T-helper 1 cell treated with Interleukin-12 subunit alpha and Interleukin-12 subunit beta and Interleukin-4 antibody, amounts not matched to agents 30 ng/mL and 1 ng/mL, for 36 hours (primary cell): ENCODE measurements around the gene B4GALT6. TPM values are rescaled to one million over a fixed set of nuclear protein-coding genes. Genes with fewer than 3 reads are reported as not detected.

Experiments
- total RNA-seq: library from RNA; stranded (reverse); gene quantifications from 2 replicates; pipeline ENCODE4 v1.2.3, GENCODE V29; 2022

The B4GALT6 gene
- total RNA-seq, 1 donor from 2014 or later: 2.0 TPM

Other genes starting within 250 kb of the B4GALT6 start
- gene DSG3, start 236.8 kb downstream of the B4GALT6 start, total RNA-seq: not detected in 2 replicates
- gene DSG2, start 186.4 kb downstream of the B4GALT6 start, total RNA-seq: 0.12 and 0.20 TPM in 2 replicates
- gene TTR, start 92.7 kb downstream of the B4GALT6 start, total RNA-seq: not detected in 2 replicates
- not detected in 2 replicates for gene SLC25A52, start 76.3 kb upstream of the B4GALT6 start, total RNA-seq